ENCODE results near the gene MED23. TPM values are rescaled to one million over a fixed set of nuclear protein-coding genes. Genes with fewer than 3 reads are reported as not detected.

MED23 gene
- total and polyA plus RNA-seq, 9 of the 15 experiments (the other 6 are each of a cell fraction or from before 2014, with no cell fraction given) = 13.7 to 61.2 (median 27.2) TPM

GRCh38 chr6:131574133-131574532 is 53.9 kb downstream of the MED23 start:
- Histone ChIP-seq H3K4me3 (no peak overlapping the region), H2AFZ (ENCODE audit: low read depth, low read length) (no peak overlapping the region), H3K36me3 (ENCODE audit: control insufficient read depth, insufficient read depth, low read length) (peaks cover 10% of the 10 kb centered on the region; the same call in 2 of the 3 replicates), H3K9ac (ENCODE audit: insufficient read depth in 1 of 2, low read depth in 2 of 2, low read length in 2 of 2) (no peak overlapping the region), H3K4me2 (ENCODE audit: insufficient read depth, low read length) (no peak overlapping the region), H3K27me3 (ENCODE audit: control insufficient read depth in 2 of 2, insufficient read depth in 2 of 2, low read length in 2 of 2) (no peaks in the 10 kb centered on the region), H3K27ac (ENCODE audit: extremely low read depth, low read depth, low read length) (no peak overlapping the region), H3K4me1 (replicated peaks in 1 of 2; ENCODE audit: control insufficient read depth in 2 of 2, insufficient read depth in 2 of 2, low read length in 2 of 2) (peaks cover 0 to 3% of the 10 kb centered on the region in 2 experiments; a peak in 1 of 5 replicates), H3K79me2 (ENCODE audit: control insufficient read depth, insufficient read depth, low read length) (no peaks in the 10 kb centered on the region), H4K20me1 (replicated peaks; ENCODE audit: control insufficient read depth, insufficient read depth, low read length) (no peaks in the 10 kb centered on the region), H3K9me1 (ENCODE audit: control insufficient read depth, insufficient read depth, low read length) (no peaks in the 10 kb centered on the region), H3K9me3 (replicated peaks; ENCODE audit: control insufficient read depth, insufficient read depth, low read depth, low read length) (no peaks in the 10 kb centered on the region)
- ATAC-seq (no peak), DNase-seq (ENCODE audit: extremely low read depth in 1 of 4, low spot score in 3 of 4) (no peak), FAIRE-seq (no peak)
- CTCF ChIA-PET (ENCODE audit: low intra/inter-chr PET ratio) = no interaction called here
- no peak for TF ChIP-seq PKNOX1 (IDR thresholded peaks at IDR 0.05)
- TF ChIP-seq ZNF277 (CRISPR knock-in tag; IDR thresholded peaks at IDR 0.05; ENCODE audit: borderline replicate concordance) = no peak
- TF ChIP-seq ZNF347 (CRISPR knock-in tag; IDR thresholded peaks at IDR 0.05; ENCODE audit: low read depth) = no peak
- TF ChIP-seq SNAPC5 (CRISPR knock-in tag; IDR thresholded peaks at IDR 0.05) = no peak
- TF ChIP-seq PHB (CRISPR knock-in tag; IDR thresholded peaks at IDR 0.05) = no peak
- no peak for TF ChIP-seq NCOA6 (IDR thresholded peaks at IDR 0.05)
- no peak for TF ChIP-seq E2F1 (CRISPR knock-in tag; IDR thresholded peaks at IDR 0.05)
- TF ChIP-seq IRF9 (tag; IDR thresholded peaks at IDR 0.05) = no peak
- TF ChIP-seq MAFK (IDR thresholded peaks at IDR 0.05; ENCODE audit: low read length) = no peak
- no peak for TF ChIP-seq TFE3 (CRISPR knock-in tag; IDR thresholded peaks at IDR 0.05)
- TF ChIP-seq ZNF253 (CRISPR knock-in tag; conservative IDR thresholded peaks at IDR 0.05) = no peak
- no peak for TF ChIP-seq SMAD4 (CRISPR knock-in tag; conservative IDR thresholded peaks at IDR 0.05)
- POLR2A ChIA-PET = interaction anchor here (1.0 kb wide), 1 partner anchor 54 kb away, joined by 4 read pairs; the partner anchor contains the start of gene MED23
- BruUV-seq (replicated peaks) = no TSS peak
- WGBS (ENCODE audit: insufficient coverage, low coverage, missing lambda C conversion rate) = 53% methylated on average over 2 of the region's 2 CpGs
- intact Hi-C loops (cut with micrococcal nuclease) = no loop called here
- in situ Hi-C loops (cut with MboI) = no loop called here
